Upper lobe of left lung (tissue), 4 donors: ENCODE measurements around the gene ENTPD6.

Source experiments
- EP300 ChIP-seq, 4 donors: sonication (generic); formaldehyde crosslinking; IDR thresholded peaks; one replicate each; pipeline ENCODE4 v1.5.1; 2017; ENCODE audit warnings: antibody characterized with exemption in 4 of 4, control low read depth in 2 of 4
- POLR2AphosphoS5 ChIP-seq, 2 donors: sonication (generic); formaldehyde crosslinking; IDR thresholded peaks; one replicate each; pipeline ENCODE4 v1.5.1; 2017; ENCODE audit warnings: antibody characterized with exemption in 2 of 2
- TF ChIP-seq, protein P1 (sequence below), 6 experiments: fragments of 450-650 bp in 4 of 6; fragments of 200-600 bp in 2 of 6; sonication (generic) in 2 of 6; IDR thresholded peaks; one replicate each; pipeline ENCODE4 v1.5.1; 2016 to 2019; ENCODE audit warnings: antibody characterized with exemption in 6 of 6

DNA sequence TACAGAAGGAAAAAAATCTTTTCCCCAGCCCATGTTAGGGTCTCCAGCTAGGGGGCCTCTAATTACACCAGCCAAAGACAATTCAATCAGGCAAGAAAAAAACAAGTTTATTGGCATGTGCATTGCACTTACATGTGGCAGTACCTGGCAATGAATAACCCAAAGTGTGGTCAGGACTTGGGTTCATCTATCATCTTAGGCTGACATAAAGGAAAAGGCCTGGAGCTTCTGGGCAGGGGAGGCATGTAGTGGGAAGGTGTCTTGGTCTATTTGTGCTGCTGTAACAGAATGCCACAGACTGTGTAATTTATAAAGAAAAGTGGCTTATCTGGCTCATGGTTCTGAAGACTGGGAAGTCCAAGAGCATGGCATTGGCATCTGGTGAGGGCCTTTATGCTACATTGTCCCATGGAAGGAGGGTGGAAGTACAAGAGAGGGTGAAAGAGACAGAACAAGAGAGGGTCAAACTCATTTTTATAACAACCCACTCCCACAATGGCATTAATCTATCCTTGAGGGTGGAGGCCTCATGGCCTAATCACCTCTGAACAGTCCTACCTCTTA is 48.0 kb downstream of the ENTPD6 start:
- TF ChIP-seq EP300 (IDR thresholded peaks at IDR 0.05) (no peak), POLR2AphosphoS5 (IDR thresholded peaks at IDR 0.05) (no peak)
- TF ChIP-seq, protein P1, sequence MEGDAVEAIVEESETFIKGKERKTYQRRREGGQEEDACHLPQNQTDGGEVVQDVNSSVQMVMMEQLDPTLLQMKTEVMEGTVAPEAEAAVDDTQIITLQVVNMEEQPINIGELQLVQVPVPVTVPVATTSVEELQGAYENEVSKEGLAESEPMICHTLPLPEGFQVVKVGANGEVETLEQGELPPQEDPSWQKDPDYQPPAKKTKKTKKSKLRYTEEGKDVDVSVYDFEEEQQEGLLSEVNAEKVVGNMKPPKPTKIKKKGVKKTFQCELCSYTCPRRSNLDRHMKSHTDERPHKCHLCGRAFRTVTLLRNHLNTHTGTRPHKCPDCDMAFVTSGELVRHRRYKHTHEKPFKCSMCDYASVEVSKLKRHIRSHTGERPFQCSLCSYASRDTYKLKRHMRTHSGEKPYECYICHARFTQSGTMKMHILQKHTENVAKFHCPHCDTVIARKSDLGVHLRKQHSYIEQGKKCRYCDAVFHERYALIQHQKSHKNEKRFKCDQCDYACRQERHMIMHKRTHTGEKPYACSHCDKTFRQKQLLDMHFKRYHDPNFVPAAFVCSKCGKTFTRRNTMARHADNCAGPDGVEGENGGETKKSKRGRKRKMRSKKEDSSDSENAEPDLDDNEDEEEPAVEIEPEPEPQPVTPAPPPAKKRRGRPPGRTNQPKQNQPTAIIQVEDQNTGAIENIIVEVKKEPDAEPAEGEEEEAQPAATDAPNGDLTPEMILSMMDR (IDR thresholded peaks at IDR 0.05), result no peak
